HCT116 (cell line): ENCODE results near the gene HOXD10. TPM values are rescaled to one million over a fixed set of nuclear protein-coding genes. Genes with fewer than 3 reads are reported as not detected.

Experiments
- ATAC-seq: fragments of 200-7000 bp; cut with Tn5 transposase; 2 replicates; pipeline ENCODE4 v1.9.1; 2020; ENCODE audit warnings: mild to moderate bottlenecking, moderate library complexity
- BruUV-seq: library from RNA; stranded (reverse); fragments of 400-500 nt; replicated peaks from 2 replicates; lab custom pipeline; 2021; lab: Mats Ljungman, UMichigan
- CTCF ChIA-PET: fragments of 300-600 bp; sonication (Branson Sonifier 250); formaldehyde crosslinking; loops from one replicate; lab custom pipeline; 2021; ENCODE audit warnings: antibody characterized with exemption; lab: Charles Lee
- POLR2A ChIA-PET: fragments of 300-600, 350-600 bp; sonication (Branson Sonifier 250); formaldehyde crosslinking; loops from one replicate; lab custom pipeline; 2021; ENCODE audit warnings: antibody characterized with exemption; lab: Charles Lee
- RAD21 ChIA-PET, 2 experiments: fragments of 300-600 bp; sonication (Branson Sonifier 250); formaldehyde crosslinking; loops; one replicate each; lab custom pipeline; 2023; ENCODE audit warnings: low total read pairs in 2 of 2; ENCODE audit not compliant: uncharacterized antibody in 2 of 2, unreplicated experiment in 2 of 2, low non-redundant PET in 1 of 2; lab: Charles Lee
- DNase-seq: peaks from one replicate; pipeline ENCODE4 v3.0.0-alpha.2; 2010; ENCODE audit warnings: low read depth, low spot score
- H2AFZ ChIP-seq: fragments of 200-600 bp; shearing (Covaris generic), sonication (generic); 2 replicates; pipeline ENCODE4 v1.6.1; 2017; ENCODE audit warnings: low read depth, mixed run types, mixed read lengths, antibody characterized with exemption, low read length; ENCODE audit not compliant: poor library complexity, severe bottlenecking
- H3K27ac ChIP-seq: 2 replicates; pipeline ENCODE4 v1.5.1; 2012; ENCODE audit warnings: low read depth, low read length
- H3K27me3 ChIP-seq: fragments of 200-600 bp; sonication (generic); 2 replicates; pipeline ENCODE4 v1.6.1; 2016; ENCODE audit warnings: mixed run types, low read length, mixed read lengths; ENCODE audit not compliant: insufficient read depth
- H3K36me3 ChIP-seq, 2 experiments: fragments of 200-500 bp in 1 of 2; fragments of 200-600 bp in 1 of 2; sonication (Bioruptor generic) in 1 of 2; sonication (generic) in 1 of 2; 2 replicates each; pipeline versions ENCODE4 v1.5.1 to v1.6.1; 2014 to 2016; ENCODE audit warnings: low read length in 2 of 2, inconsistent platforms in 1 of 2, mixed read lengths in 1 of 2, mixed run types in 1 of 2; ENCODE audit not compliant: insufficient read depth in 2 of 2, control insufficient read depth in 1 of 2
- H3K4me1 ChIP-seq, 2 experiments: fragments of 200-600 bp in 1 of 2; sonication (generic) in 1 of 2; 2 replicates each; pipeline versions ENCODE4 v1.5.1 to v1.6.1; 2012 to 2017; ENCODE audit warnings: low read length in 2 of 2, inconsistent platforms in 1 of 2, mild to moderate bottlenecking in 1 of 2, mixed read lengths in 1 of 2, mixed run types in 1 of 2, moderate library complexity in 1 of 2; ENCODE audit not compliant: insufficient read depth in 2 of 2, control insufficient read depth in 1 of 2
- H3K4me2 ChIP-seq: fragments of 200-600 bp; sonication (generic); 2 replicates; pipeline ENCODE4 v1.6.1; 2017; ENCODE audit warnings: mixed run types, low read length, mixed read lengths
- H3K4me3 ChIP-seq, 2 experiments: fragments of 200-600 bp in 1 of 2; sonication (generic) in 1 of 2; replicated peaks in 1 of 2; 2 replicates each; pipeline ENCODE4 v1.5.1; 2011 to 2016; ENCODE audit warnings: low read length in 2 of 2, control low read depth in 1 of 2, low read depth in 1 of 2, mild to moderate bottlenecking in 1 of 2, mixed read lengths in 1 of 2, mixed run types in 1 of 2
- H3K79me2 ChIP-seq: fragments of 200-600 bp; sonication (generic); 2 replicates; pipeline ENCODE4 v1.6.1; 2017; ENCODE audit warnings: mild to moderate bottlenecking, mixed run types, low read length, moderate library complexity, mixed read lengths; ENCODE audit not compliant: insufficient read depth
- H3K9ac ChIP-seq: fragments of 200-600 bp; sonication (generic); 2 replicates; pipeline ENCODE4 v1.6.1; 2016; ENCODE audit warnings: low read length, mixed read lengths
- H3K9me2 ChIP-seq: fragments of 200-600 bp; sonication (generic), shearing (Covaris generic); 2 replicates; pipeline ENCODE4 v1.6.1; 2017; ENCODE audit warnings: mixed run types, mild to moderate bottlenecking, moderate library complexity; ENCODE audit not compliant: insufficient read depth
- H3K9me3 ChIP-seq, 2 experiments: fragments of 200-500 bp in 1 of 2; fragments of 200-600 bp in 1 of 2; sonication (Bioruptor generic) in 1 of 2; sonication (generic) in 1 of 2; 2 replicates each; pipeline ENCODE4 v1.6.1; 2014 to 2017; ENCODE audit warnings: low read length in 2 of 2, mixed read lengths in 2 of 2, inconsistent platforms in 1 of 2, low read depth in 1 of 2, mild to moderate bottlenecking in 1 of 2, mixed run types in 1 of 2, moderate library complexity in 1 of 2; ENCODE audit not compliant: control insufficient read depth in 1 of 2, insufficient read depth in 1 of 2
- H4K20me1 ChIP-seq: fragments of 200-600 bp; sonication (generic), shearing (Covaris generic); 2 replicates; pipeline ENCODE4 v1.6.1; 2017; ENCODE audit warnings: mixed run types, mild to moderate bottlenecking, moderate library complexity; ENCODE audit not compliant: insufficient read depth
- CBX3 ChIP-seq: IDR thresholded peaks from 2 replicates; pipeline ENCODE4 v1.6.1; 2012; ENCODE audit warnings: low read depth
- EZH2phosphoT487 ChIP-seq: fragments of 200-600 bp; IDR thresholded peaks from 2 replicates; pipeline ENCODE4 v1.6.1; 2018; ENCODE audit warnings: antibody characterized with exemption, borderline replicate concordance
- JUND ChIP-seq: IDR thresholded peaks from 2 replicates; pipeline ENCODE4 v1.6.1; 2012
- POLR2AphosphoS5 ChIP-seq: IDR thresholded peaks from 2 replicates; pipeline ENCODE4 v1.6.1; 2011; ENCODE audit warnings: mild to moderate bottlenecking, low read depth, low read length, moderate library complexity
- SIN3A ChIP-seq: IDR thresholded peaks from 2 replicates; pipeline ENCODE4 v1.6.1; 2012; ENCODE audit warnings: low read depth
- ZBTB33 ChIP-seq: IDR thresholded peaks from 2 replicates; pipeline ENCODE4 v1.6.1; 2011; ENCODE audit warnings: mild to moderate bottlenecking, low read length, moderate library complexity; ENCODE audit not compliant: insufficient replicate concordance; ENCODE audit errors: extremely low read depth
- ZNF274 ChIP-seq: fragments of 200-500 bp; sonication (Bioruptor generic); IDR thresholded peaks from 2 replicates; pipeline ENCODE4 v1.6.1; 2014; ENCODE audit warnings: mild to moderate bottlenecking, low read depth, low read length, inconsistent platforms
- intact Hi-C: fragments of 100-400 bp; cut with micrococcal nuclease; formaldehyde crosslinking; loops from 2 replicates; pipeline ENCODE4 v1.10.0; 2022
- total RNA-seq: library from RNA; stranded (reverse); gene quantifications from one replicate; pipeline ENCODE4 v1.2.1, GENCODE V29; 2021; ENCODE audit not compliant: unreplicated experiment
- TF ChIP-seq, protein P1 (sequence below), 3 experiments: fragments of 200-600 bp in 1 of 3; sonication (generic) in 1 of 3; IDR thresholded peaks in 2 of 3; conservative IDR thresholded peaks in 1 of 3; 2 replicates each; pipeline ENCODE4 v1.5.1; 2012 to 2017; ENCODE audit warnings: low read depth in 2 of 3, low read length in 2 of 3, antibody characterized with exemption in 1 of 3, borderline replicate concordance in 1 of 3, control low read depth in 1 of 3, mild to moderate bottlenecking in 1 of 3, mixed read lengths in 1 of 3, mixed run types in 1 of 3, moderate library complexity in 1 of 3; ENCODE audit not compliant: insufficient read depth in 1 of 3
- TF ChIP-seq, protein P2 (sequence below): IDR thresholded peaks from 2 replicates; pipeline ENCODE4 v1.6.1; 2012

Gene HOXD10
- total RNA-seq, 1 experiment from 2014 or later: not detected

DNA sequence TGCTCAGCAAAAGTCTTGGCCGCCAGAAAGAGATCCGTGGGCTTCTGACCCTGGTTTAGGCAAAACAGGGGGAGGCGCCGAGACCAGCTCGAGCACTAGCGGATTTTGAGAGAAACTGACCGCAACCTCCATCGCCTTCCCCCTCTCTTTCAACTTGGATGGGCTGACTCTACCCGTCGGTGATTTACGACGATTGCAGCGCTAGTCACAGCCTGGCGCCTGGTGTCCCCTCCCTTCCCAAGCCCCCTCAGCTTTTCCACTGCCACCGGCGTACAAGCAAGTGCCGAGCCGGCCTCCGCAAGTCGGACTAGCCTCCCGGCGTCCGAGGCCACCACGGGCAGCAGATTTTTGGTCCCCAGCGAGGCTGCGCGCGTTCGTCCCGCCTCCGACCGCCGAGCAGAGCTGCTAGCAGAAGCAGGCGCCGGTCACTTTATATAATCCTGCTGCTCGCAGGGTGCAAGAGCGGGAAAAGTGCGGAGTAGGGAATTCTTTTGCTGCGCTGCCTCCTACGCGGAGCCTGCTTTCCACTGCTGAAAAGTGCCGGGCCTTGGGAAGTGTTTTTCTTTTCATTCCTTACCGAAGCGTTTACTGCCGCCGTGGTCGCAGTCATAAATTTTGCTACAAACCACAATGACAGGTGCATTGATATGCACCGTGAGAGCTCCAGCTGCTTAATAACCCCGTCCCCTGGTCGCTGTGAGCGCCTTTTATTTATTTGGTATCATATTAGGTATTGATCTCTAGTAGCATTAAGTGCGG is 48.2 kb downstream of the HOXD10 start:
- POLR2A ChIA-PET: no interaction called here
- Histone ChIP-seq H3K79me2 (no peaks in the 10 kb centered on the region), H3K4me3 (no peak overlapping the region), H3K9ac (no peak overlapping the region), H3K27me3 (no peaks in the 10 kb centered on the region), H3K4me1 (no peaks in the 10 kb centered on the region), H3K27ac (no peak overlapping the region), H3K9me3 (no peaks in the 10 kb centered on the region), H3K4me2 (no peak overlapping the region), H2AFZ (no peak overlapping the region), H4K20me1 (no peaks in the 10 kb centered on the region), H3K9me2 (no peaks in the 10 kb centered on the region), H3K36me3 (no peaks in the 10 kb centered on the region)
- RAD21 ChIA-PET: no interaction called here
- intact Hi-C loops: no loop called here
- no TSS peak for BruUV-seq
- DNase-seq (no peak), ATAC-seq (no peak)
- no peak for TF ChIP-seq CBX3
- CTCF ChIA-PET: no interaction called here

DNA sequence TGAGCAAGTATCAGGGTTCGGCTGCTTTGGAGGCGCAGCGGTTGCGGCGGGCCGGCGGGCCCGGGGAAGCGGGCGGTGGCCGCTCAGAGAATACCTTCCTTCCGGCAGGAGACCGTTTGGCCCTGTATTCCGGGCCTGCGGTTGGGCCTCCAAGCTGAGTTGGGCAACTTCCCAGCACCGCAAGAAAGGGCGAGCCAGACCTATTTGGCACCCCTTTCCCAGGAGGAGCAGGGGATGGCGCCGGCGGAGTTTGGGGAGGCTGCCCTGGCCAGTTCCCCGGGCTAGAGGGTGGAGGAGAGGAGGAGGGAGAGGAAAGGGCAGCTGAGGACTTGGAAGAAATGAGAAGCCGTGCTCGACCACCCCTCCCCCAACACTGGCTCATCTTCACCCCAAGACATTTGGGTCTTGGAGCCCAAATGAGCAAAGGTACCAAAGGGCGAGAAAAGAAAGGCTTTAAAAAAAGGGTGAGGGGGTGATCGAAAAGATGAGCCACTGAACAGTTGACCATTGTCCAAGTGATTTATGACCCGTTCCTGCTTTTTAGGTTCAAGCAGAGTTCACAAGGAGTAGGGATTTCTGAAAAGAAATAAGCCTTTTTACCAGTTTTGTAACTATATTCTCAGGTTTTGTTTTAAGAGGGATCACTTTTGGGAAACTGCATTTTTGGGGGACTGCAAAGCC is 48.9 kb downstream of the HOXD10 start:
- Histone ChIP-seq H4K20me1 (no peaks in the 10 kb centered on the region), H3K79me2 (no peaks in the 10 kb centered on the region), H3K27ac (no peak overlapping the region), H3K27me3 (no peaks in the 10 kb centered on the region), H3K4me3 (no peak overlapping the region), H3K9me2 (no peaks in the 10 kb centered on the region), H3K9ac (no peak overlapping the region), H3K4me1 (no peaks in the 10 kb centered on the region), H3K4me2 (no peak overlapping the region), H3K36me3 (no peaks in the 10 kb centered on the region), H3K9me3 (no peaks in the 10 kb centered on the region), H2AFZ (no peak overlapping the region)
- POLR2A ChIA-PET: no interaction called here
- no TSS peak for BruUV-seq
- no peak for ATAC-seq
- intact Hi-C loops: no loop called here
- CTCF ChIA-PET: no interaction called here
- no peak for DNase-seq
- RAD21 ChIA-PET: no interaction called here
- TF ChIP-seq, protein P1, sequence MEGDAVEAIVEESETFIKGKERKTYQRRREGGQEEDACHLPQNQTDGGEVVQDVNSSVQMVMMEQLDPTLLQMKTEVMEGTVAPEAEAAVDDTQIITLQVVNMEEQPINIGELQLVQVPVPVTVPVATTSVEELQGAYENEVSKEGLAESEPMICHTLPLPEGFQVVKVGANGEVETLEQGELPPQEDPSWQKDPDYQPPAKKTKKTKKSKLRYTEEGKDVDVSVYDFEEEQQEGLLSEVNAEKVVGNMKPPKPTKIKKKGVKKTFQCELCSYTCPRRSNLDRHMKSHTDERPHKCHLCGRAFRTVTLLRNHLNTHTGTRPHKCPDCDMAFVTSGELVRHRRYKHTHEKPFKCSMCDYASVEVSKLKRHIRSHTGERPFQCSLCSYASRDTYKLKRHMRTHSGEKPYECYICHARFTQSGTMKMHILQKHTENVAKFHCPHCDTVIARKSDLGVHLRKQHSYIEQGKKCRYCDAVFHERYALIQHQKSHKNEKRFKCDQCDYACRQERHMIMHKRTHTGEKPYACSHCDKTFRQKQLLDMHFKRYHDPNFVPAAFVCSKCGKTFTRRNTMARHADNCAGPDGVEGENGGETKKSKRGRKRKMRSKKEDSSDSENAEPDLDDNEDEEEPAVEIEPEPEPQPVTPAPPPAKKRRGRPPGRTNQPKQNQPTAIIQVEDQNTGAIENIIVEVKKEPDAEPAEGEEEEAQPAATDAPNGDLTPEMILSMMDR (IDR thresholded peaks at IDR 0.05 in 2 of 3, conservative IDR thresholded peaks at IDR 0.05 in 1 of 3; ENCODE audit: borderline replicate concordance in 1 of 3, insufficient read depth in 1 of 3, low read depth in 2 of 3, low read length in 2 of 3): no peak
- no peak for TF ChIP-seq POLR2AphosphoS5
- no peak for TF ChIP-seq ZBTB33
- TF ChIP-seq, protein P2, sequence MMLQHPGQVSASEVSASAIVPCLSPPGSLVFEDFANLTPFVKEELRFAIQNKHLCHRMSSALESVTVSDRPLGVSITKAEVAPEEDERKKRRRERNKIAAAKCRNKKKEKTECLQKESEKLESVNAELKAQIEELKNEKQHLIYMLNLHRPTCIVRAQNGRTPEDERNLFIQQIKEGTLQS: no peak
- no peak for TF ChIP-seq ZNF274
- no peak for TF ChIP-seq EZH2phosphoT487
- no peak for TF ChIP-seq SIN3A
- no peak for TF ChIP-seq CBX3
- no peak for TF ChIP-seq JUND
